Midbrain (tissue), 1 donor: ENCODE results near the gene SEPHS1.
A peak's percentile ranks its signal among the peaks of the same experiment; 100 is the strongest.
"Not testable (repeated sequence)": the region's sequence is repeated elsewhere in the genome, so short reads cannot be mapped to it uniquely, and the experiment has no call there.

Experiments used
- DNase-seq: peaks from one replicate; lab custom pipeline; 2025; lab: John Stamatoyannopoulos, UW

SEPHS1 gene

DNA sequence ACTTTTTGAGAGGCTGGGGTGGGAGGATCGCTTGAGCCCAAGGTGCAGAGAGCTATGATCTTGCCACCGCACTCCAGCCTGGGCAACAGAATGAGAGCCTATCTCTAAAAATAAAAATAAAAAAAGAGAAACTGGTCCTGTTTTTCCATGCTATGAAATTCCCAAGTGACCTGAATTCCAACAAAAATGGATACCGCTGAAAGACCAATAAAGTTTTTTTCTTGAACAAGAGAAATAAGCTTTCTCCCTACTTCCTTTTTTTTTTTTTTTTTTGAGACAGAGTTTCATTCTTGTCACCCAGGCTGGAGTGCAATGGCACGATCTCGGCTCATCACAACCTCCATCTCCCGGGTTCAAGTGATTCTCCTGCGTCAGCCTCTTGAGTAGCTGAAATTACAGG lies 12.5 kb upstream of the SEPHS1 start:
- DNase-seq: no peak

DNA sequence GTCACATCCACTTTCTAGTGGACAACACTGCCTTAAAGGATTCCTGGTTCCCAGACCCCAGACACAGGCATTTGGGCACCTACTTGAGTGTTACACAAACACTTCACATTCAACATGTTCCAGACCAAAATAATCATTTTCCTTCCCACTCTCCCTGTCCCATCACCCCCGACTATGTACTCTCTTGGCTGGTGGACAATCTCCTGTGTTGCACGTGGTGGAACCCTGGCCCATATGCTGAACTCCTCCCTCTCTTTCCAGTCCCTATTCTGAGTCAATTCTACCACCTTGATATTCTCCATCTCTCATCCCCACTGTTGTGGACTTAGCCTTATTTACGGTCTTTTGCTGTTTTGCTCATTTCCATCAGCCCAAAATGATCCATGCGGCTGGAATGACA lies 8.3 kb upstream of the SEPHS1 start:
- no peak for DNase-seq

DNA sequence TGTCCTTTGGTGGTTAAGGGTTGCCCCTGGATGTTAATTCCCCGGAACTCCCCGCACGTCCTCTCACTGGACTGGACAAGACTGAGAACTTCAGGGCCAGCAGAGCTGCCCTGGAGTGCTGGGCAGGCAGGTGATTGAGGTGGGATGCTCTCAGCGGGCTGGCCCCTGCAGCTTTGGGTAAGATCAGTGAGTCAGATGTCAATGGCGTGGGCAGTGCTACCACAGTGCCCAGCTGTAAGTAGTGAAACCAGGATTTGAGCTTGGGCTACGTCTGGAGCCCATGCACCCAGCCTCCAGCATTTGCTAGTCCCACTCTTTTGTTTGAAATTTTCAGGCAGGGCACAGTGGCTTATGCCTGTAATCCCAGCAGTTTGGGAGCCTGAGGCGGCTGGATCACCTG lies 6.7 kb upstream of the SEPHS1 start:
- no peak for DNase-seq

DNA sequence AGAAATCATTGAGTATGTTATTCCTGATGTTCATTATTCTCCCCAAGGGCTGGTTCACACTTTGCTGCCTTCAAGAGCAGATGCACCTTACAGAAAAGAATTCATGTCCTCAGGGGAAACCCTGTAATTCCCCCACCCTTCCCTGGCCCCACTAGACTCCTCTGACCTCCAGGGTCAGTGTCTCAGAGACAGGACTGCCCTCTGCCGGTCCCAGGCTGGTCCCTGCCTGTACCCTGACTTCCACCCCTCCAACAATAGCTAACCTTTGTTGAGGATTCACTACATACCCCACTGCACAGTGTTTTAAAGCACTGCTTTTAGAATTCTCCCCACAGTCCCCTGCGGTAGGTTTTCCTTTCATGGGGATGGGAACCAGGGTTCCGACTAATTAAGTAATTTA lies 4.4 kb upstream of the SEPHS1 start:
- DNase-seq: no peak

DNA sequence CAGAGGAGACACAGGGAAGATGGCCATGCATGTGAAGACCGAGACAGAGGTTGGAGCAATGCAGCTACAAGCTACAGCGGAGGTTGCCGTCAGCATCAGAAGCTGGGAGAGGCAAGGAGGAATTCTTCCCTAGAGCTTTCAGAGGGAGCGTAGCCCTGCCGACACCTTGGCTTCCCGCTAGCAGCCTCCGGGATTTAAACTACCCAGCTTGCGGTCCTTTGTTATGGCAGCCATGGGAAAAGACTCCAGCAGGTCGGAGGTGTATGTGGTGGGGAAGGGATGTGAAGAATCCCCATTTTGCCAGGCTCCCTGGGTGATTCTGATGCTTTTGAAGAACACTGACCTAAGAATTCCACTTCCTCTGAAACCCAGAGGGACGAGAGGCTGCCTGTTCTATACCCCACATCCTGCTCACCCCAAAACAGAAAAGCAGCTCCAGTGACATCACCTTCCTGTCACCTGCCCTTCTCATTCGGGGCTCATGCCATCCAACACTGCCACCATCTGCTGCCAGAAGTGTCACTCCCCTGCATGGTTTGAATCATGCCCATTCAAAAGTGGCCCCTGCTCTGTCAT lies 3.3 kb upstream of the SEPHS1 start:
- DNase-seq: no peak

DNA sequence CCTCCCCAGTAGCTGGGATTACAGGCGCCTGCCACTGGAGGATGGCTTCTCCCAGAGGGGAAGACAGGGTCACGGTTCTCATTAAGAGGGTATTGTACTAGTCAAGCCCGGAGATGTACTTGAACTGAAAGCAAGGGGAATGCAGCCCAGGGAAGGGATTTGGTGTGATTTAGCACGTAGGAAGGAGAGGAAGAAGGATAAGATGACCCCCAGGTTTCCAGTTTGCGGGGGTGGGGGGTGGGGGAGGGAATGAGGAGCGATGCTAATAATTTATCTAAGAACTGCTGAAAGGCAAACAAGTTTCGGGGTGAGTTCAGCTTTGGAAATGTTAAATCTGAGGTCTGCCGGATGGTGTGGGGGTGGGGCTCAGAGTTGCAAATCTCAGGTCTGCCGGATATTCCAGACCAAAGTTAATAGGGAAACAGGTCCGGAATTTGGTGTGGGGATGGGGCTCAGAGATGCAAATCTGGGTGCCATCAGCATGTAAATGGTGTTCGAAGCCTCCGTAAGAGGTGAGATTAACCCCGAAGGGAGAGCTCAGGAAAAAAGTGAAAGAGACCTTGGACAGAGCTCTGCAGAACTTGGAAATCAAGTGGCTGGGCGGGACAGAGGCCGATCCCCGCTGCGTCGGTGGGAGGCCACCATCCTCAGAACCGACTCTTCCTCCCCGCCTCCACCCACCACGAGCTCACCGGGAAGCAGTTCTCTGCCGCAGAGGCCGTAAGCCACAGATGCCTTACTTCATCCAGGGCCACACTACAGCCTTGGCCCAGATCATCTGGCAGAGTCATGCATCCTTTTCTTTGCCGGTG lies 1.6 kb upstream of the SEPHS1 start:
- DNase-seq: peak; percentile 1

DNA sequence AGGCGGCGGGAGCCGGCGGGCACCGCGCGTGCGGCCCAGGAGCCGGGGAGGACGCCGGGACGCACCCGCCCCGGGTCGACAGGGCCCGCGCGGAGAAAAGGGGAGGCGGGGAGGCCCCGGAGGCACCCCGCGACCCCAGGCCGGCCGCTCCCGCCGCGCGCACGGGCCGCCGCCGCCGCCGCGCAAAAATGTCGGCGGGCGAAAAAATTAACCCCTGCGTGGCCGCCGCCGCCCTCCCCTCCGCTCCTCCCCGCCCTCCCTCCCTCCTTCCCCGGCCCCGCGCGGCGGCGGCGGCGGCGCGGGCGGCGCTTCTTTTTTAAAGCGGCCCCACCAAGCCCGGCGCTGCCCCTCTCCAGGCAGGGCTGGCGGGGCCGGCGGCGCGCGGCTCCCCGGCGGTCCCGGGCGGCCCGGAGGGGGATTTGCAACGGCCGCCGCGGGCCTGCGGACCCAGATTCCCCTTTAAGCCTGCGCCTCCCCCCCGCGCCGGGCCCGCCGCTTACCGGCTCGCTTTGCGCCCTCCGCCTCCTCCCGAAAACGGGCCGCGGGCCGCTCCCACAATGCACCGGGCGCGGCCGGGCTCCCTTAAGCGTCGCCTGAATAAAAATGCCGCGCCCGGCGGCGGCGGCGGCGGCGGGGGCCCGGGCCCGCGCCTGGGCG lies 465 bp downstream of the SEPHS1 start:
- DNase-seq: peak; percentile 86

DNA sequence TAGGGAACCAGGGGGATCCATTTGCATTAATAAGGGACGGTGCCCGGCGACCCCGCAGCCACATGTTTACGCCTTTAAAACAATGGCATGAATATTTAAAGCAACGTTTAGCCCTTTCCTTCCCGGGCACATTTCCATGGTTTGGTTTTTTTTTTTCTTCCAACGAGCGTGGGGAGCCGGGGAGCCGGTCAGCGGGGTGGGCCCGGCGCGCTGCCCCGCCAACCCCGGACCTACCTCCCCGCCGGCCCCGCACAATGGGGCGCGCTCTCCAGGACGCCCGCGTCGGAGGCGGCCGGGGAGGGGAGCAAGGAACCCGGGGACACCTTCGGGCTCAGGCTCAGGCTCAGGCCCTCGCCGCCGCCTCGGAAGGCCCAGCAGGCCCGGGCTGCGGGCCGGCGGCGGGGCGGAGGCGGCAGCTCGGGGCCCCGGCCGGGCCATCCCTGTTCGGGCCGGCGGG lies 1.0 kb downstream of the SEPHS1 start:
- DNase-seq: peak; percentile 47

DNA sequence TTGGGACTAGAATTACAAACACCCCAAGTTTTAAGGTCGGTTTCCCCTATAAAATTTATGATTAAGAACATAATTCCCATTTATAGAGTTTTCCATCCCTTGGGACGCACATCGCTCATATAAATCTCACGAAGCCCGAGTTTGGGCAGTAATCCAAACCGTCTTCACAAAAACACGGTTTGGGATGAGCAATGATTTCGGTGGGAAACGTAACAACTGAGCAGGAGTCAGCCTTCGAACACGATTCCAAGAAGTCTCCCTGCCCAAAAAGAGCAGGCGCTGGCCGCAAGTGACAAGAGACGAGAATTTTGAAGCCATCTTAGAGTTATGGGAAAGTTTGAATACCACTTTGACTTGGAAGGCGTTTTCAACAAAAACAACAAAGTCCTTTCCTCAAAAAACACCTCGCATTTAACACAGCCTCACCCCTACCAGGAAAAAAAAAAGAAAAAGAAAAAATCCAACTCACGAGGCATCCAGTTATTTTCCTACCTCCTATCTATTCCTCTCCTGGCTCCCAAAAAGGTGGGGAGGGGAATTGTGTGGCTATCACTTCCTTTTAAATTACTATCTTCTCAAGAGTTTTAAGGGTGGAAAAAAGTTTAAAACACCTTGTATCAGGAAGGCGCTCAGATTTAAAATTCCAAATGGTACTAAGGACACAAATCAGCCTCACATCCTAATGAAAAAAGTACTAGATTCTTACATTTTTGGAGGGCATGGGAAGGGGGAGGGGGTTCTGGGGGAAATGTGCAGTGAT lies 1.6 kb downstream of the SEPHS1 start:
- DNase-seq: no peak

DNA sequence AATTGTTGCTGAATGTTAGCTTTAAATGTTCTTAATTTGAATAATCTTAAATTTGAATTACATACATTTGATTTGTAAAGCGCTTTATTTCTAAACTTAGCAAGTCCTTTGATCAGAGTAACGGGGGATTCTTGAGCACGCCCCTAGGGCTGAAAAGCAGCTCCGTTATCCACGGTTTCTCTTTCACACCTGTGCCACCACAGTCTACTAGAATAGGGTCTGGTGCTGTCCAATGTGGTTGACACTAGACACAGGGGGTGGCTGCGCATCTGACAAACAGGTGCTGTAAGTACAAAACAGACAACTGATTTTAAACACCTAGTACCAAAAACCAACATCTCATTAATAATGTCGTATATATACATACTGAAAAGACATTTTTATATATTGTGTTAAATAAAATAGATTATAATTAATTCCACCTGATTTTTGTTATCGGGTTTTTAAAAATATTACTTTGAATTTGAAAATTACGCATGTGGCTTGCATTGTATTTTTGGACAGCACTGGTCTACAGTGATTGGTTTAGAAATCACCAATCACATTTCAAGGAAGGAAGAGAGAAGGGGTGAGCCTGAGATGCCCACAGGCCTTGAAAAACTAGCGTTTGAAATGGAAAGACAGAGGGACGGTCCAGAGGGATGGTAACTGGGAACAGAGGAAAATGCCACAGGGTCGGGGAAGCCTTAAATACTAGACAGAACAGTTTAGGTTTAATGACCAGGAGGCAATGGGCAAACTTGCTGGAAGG lies 7.3 kb downstream of the SEPHS1 start:
- DNase-seq: no peak

DNA sequence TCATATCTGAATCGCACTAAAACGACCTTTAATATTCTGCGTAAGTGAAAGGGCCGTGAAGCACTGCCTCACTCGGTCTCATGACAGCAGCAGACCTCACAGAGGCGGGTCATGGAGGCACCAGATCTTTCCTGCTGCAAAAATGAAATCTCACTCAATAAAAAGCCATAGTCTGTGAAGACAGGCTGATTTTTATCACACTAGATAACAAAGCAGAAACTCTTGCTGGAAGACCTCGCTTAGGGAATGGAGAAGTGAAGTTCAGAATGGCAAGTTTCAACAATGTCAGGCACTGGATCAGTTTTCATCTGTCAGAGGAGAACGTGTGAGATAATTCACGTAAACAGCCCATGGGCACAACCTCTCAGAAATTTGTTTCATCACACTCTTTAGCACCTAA lies 8.0 kb downstream of the SEPHS1 start:
- no peak for DNase-seq

DNA sequence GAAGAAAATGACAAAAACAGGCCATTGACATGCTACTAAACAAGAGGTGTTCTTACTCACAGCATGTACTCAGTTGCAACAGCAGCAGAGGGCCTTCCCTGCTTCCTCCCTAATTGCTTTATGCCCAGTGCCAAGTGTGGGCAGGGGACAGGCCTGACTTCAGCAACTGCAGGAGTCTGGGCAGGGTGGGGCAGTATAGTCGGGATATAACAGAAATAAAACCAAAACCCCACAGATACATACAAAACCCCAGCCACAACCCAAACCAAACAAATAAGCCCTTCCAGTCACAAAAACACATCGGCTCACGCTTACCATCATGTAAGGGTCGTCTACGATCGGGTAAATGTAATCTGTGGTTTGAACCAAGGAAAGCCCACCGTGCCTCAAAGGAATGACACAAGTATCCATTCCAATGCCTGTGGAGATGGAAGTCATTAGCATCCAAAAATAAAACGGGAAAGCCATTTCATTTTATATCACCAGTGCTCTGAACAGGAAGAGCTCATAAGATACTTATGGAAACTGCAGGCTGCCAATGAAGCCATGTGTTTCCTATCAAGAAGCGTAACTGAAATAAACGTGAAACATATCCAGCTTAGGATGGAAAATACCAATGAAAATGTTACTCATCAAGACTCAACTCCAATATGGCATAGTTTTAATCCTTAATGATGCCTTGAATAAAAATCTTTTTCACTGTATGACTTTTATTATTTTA lies 9.5 kb downstream of the SEPHS1 start:
- DNase-seq: no peak

DNA sequence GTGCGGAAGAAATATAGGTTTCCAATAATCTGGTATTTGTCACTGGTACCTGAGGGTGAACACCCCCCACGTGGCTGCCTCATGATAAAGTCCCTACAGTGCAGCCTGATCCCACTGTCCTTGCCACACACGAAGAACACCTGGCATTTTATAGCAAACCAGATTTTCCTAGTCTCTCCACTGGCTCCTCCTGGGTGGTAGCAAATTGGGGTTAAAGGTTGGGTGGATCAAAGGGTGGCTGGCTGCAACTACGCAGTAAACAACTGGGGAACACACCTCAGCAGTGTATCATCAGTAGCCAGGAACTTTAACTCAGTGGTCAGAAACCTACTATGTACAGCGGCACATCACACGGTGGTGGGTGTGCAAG lies 10.3 kb downstream of the SEPHS1 start:
- DNase-seq: no peak

DNA sequence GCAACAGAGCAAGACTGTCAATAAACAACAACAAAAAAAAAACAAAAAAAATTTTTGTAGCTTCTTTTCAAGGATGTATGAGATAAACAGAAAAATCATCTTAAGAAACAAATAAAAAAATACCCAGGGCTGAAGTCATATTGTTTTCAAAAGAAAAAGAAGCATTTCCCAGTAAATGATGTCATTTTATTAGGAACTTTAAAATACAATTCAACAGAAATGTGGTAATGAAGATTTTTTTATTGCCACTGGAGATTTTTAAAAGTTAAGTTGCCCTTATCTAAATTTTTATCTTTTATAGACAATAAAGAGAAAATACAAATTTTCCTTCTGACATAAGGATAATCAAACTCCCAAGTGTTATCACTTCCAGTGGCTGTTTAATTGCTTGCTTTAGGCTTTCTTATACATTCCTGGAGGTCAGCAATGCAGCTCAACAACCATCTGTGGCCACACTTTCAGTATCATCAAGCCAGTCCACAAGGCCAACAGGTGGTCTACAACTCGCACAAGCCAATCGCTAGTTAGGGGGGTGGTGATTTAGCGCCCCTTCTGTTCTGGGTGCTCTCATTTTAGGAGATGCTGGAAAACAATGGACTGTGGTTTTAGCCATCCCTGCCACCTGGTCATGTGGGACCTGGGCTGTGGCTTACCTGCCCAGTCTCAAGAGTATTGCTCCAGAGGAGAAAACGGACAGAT lies 10.8 kb downstream of the SEPHS1 start:
- no peak for DNase-seq

DNA sequence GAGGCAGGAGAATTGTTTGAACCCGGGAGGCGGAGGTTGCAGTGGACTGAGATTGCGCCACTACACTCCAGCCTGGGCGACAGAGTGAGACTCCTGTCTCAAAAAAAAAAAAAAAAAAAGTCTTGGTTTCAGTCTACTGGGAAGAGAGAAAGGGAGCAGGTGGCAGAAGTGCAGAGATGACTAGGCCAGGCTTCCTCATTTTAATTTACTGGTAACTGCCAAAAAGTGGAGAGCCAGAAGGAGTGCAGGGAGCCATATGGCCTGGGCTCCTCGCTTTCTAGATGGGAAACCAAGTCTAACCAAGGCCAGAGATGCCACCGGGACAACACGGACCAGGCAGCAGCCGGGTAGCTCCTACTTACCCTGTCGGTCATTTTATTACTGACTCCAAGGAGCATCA lies 12.2 kb downstream of the SEPHS1 start:
- DNase-seq: no peak

DNA sequence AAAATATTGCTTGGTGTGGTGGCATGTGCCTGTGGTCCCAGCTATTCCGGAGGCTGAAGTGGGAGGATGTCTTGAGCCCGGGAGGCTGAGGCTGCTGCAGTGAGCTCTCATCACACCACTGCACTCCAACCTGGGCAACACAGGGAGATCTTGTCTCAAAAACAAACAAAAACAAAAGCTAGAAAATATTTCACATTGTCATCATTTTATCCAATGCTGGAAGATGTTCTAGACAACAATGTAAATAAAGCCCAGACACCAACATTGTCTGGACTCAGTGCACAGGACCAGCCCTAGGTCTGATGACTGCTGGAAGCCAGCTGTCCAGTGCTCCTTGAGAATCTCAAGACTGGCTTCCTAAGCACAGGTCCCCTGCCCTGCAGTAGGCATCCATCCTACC lies 13.5 kb downstream of the SEPHS1 start:
- DNase-seq: no peak

DNA sequence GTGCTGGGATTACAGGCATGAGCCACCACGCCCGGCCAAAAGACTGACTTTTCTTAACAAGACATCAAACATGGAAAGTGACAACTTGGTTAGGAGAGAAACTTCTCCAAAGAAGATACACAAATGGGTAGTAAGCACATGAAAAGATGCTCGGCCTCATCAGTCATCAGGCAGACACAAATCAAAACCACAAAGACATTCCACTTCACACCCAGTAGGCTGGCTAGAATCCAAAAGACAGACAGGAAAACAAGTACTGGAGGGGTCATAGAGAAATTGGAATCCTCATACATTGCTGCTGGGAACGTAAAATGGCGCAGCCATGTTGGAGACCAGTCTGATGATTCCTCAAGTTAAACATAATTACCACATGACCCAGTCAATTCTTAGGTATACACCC lies 16.4 kb downstream of the SEPHS1 start:
- DNase-seq: no peak

DNA sequence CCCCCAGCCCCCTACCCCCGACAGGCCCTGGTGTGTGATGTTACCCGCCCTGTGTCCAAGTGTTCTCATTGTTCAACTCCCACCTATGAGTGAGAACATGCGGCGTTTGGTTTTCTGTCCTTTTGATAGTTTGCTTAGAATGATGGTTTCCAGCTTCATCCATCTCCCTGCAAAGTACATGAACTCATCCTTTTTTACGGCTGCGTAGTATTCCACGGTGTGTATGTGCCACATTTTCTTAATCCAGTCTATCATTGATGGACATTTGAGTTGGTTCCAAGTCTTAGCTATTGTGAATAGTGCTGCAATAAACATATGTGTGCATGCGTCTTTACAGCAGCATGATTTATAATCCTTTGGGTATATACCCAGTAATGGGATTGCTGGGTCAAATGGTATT lies 17.1 kb downstream of the SEPHS1 start:
- DNase-seq: not testable (repeated sequence)

DNA sequence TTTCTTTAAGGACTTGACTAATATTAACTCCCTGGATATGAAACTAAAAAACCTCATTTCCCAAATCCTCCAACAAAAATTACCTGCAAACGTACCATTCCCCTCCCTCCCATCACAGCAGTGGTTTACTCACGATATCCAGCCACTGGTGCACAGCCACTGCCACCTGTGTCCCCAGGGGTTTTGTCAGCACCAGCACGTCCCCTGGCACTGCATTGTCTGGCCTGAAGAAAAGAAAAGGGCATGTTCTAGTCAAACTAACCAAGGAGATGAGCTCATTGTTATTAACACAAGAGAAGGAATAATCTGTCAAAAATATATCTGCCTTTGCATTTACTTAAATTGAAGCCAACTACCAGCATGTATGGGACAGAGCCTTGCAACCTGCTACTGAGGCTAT lies 18.5 kb downstream of the SEPHS1 start:
- no peak for DNase-seq

DNA sequence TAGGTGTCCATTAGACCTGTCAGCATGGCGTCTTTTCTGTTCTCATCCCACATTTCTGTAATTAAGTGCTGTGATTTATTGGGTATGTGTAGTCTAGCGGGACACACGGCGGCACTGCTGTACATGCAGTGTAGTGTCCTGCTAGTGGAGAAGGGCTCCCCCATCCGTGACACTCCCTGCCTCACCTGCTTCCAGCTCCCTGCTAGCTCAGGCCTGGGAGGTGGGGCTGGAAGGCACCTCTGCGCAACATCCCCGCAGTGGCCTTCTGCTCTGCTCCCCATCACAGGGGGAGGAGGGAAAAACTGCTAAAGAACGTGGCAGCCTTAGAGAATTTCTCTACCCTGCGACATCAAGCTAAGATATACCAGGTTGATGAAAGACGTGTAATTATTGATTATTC lies 19.5 kb downstream of the SEPHS1 start:
- DNase-seq: no peak

DNA sequence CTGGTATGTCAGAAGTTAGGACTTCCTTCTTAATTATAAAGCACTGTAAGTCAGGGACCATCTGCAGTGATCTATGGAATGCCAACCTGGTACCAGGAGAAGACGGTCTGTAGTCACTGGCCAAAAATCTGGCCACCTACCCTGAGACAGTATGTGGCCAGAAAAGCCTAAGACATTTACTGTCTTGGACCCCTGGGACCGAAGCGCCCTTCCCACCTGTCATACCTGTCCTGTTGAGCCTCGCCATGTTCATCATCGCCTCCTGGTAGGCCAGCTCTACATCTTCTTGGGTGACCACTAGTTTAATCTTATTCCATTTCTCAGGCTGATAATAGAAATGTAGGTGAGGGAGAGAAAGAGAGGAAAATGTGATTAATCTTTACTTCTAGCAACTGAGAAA lies 20.0 kb downstream of the SEPHS1 start:
- no peak for DNase-seq
